Measurements from ENCODE around the gene ADD1.
A peak's percentile ranks its signal among the peaks of the same experiment; 100 is the strongest.
"Not testable (repeated sequence)": the region's sequence is repeated elsewhere in the genome, so short reads cannot be mapped to it uniquely, and the experiment has no call there.

Gene ADD1

DNA sequence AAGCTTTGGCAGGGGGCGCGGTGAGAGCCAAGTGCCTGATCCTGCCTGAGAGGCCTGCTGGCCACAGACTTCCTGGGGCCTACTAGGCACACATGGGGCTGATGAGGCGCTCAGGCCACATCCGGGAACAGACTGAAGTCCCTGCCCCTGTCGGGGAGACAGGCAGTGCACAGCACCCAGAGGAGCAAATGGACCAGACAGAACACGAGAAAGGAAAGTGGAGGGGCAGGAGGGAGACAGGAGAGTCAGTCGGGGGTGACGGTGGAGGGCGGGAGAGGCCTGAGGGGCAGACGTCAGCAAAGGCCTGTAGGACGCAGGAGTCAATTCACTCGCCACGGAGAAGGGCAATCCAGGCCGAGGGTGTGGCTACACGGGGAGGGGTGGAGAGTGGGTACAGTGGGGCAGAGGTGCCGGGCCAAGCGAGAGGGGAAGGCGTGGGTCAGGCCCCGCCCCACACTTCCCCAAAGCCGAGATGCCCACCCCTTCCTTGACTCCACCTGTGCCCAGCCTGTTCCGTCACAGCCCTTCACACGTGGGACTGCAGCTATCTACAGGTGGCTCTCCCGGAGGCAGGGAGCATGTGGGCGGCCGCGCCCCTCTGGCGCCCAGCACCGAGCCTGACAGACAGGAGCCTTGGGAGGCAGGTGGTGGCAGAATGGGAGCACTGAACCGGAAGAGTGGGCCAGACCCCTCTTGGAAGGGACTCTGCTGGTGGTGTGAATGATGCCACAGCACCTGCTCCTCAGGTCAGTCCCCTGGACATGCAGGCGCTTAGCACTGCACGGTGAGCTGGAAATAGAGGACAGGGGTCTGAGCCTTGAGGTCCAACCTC is 99.1 kb downstream of the ADD1 start:
- no peak for FAIRE-seq
- DNase-seq (ENCODE audit: insufficient read length, low spot score) = peak; percentile 15
- TF ChIP-seq, protein P1, sequence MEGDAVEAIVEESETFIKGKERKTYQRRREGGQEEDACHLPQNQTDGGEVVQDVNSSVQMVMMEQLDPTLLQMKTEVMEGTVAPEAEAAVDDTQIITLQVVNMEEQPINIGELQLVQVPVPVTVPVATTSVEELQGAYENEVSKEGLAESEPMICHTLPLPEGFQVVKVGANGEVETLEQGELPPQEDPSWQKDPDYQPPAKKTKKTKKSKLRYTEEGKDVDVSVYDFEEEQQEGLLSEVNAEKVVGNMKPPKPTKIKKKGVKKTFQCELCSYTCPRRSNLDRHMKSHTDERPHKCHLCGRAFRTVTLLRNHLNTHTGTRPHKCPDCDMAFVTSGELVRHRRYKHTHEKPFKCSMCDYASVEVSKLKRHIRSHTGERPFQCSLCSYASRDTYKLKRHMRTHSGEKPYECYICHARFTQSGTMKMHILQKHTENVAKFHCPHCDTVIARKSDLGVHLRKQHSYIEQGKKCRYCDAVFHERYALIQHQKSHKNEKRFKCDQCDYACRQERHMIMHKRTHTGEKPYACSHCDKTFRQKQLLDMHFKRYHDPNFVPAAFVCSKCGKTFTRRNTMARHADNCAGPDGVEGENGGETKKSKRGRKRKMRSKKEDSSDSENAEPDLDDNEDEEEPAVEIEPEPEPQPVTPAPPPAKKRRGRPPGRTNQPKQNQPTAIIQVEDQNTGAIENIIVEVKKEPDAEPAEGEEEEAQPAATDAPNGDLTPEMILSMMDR (IDR thresholded peaks at IDR 0.05; ENCODE audit: insufficient read depth, missing control alignments) = no peak

GRCh38 chr4:2943364-2944090 is 99.9 kb downstream of the ADD1 start:
- DNase-seq (ENCODE audit: insufficient read length, low spot score) = peak; percentile 14
- TF ChIP-seq, protein P1 (IDR thresholded peaks at IDR 0.05; ENCODE audit: insufficient read depth, missing control alignments) = no peak
- no peak for FAIRE-seq

GRCh38 chr4:2944091-2944482 is 100.4 kb downstream of the ADD1 start:
- TF ChIP-seq, protein P1 (IDR thresholded peaks at IDR 0.05; ENCODE audit: insufficient read depth, missing control alignments) = no peak
- peak; percentile 8 for DNase-seq (ENCODE audit: insufficient read length, low spot score)
- FAIRE-seq = no peak

DNA sequence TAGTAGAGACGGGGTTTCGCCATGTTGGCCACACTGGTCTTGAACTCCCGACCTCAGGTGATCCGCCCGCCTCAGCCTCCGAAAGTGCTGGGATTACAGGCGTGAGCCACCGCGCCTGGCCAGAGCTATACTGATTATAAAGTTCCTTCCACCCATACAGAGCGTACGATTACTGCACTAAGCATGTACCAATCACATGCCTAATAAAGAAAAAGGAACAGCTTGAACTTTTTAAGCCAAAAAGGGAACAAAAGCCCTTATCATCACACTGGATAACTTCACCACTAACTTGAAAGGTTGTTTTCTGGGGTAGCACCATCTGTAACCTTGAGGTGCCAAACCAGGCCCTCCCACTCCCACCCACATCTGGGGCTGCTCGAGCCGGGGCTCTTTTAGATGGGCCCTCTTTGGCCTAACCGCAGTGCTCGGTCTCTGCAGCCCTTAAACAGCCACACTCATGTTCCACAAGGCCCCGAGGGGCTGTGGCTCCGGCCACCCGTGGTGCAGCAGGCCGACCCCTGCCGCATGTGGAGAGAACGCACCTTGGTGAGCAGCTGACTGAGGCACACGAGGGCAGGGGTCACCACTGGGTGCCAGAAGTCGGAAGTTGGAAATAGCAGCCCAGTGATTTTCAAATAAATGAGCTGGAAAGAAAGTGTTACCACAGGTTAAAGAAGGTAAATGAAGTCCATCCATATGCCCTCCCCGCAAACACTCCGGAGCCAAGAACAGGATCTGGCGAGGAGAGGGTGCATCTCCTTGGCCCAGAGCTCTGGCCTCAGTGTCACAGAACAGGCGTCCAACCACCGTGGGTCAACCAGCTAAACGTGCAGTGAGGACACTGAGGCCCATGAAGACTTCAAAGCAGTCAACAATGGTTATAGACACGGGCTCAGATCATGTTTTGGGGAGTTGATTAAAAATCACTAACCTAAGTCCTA is 101.2 kb downstream of the ADD1 start:
- FAIRE-seq (no peak), DNase-seq (ENCODE audit: insufficient read length, low spot score) (peak; percentile 14)
- TF ChIP-seq, protein P1 (IDR thresholded peaks at IDR 0.05; ENCODE audit: insufficient read depth, missing control alignments) = no peak

DNA sequence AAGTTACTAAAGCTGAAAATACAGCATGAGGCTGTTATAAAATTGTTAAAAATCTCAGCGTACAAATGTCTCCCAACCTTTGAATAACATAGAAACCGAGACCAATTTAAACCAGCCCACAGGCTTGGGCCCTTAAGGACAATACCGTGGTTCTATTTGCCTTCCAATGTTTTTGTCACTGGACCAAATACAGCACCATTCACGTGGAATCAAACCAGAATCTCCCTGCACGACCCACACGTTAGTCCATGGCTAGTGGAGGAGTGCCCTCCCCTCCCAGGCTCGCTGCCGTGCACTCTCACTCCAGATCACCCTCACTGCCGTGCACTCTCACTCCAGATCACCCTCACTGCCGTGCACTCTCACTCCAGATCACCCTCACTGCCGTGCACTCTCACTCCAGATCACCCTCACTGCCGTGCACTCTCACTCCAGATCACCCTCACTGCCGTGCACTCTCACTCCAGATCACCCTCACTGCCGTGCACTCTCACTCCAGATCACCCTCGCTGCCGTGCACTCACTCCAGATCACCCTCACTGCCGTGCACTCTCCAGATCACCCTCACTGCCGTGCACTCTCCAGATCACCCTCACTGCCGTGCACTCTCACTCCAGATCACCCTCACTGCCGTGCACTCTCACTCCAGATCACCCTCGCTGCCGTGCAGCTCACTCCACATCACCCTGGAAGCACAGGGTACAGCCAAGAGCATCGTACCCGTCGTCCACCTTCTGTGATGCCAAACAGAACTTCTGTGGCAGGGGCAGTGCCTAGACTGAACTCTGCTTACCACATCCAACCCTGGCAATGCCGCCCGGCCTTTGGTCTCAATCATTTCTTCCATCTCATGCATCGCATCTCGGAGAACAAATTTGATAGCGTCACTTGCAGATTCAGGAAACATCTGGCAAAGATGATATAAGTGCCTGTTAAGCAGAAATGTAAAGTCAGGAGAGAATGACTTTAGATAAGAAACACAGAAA is 102.3 kb downstream of the ADD1 start:
- not testable (repeated sequence) for FAIRE-seq; DNase-seq (ENCODE audit: insufficient read length, low spot score)

GRCh38 chr4:2946812-2947600 is 103.4 kb downstream of the ADD1 start:
- FAIRE-seq = no peak
- DNase-seq (ENCODE audit: insufficient read length, low spot score) = peak; percentile 4
- TF ChIP-seq, protein P1 (IDR thresholded peaks at IDR 0.05; ENCODE audit: insufficient read depth, missing control alignments) = no peak
